NCI-H748 (cell line): ENCODE results near the gene EFEMP1.

ENCODE experiments used
- DNase-seq: peaks from one replicate; lab custom pipeline; 2025; ENCODE audit not compliant: unreplicated experiment; lab: John Stamatoyannopoulos, UW

Gene EFEMP1

GRCh38 chr2:55899881-55900280 lies 23.7 kb downstream of the EFEMP1 start:
- DNase-seq: no peak

GRCh38 chr2:55898386-55899040 lies 25.1 kb downstream of the EFEMP1 start:
- no peak for DNase-seq

GRCh38 chr2:55896633-55897032 lies 26.9 kb downstream of the EFEMP1 start:
- DNase-seq: no peak

- DNase-seq: no peak
Measured at GRCh38 chr2:55894720-55895119, 28.9 kb downstream of the EFEMP1 start.

- no peak for DNase-seq
Measured at GRCh38 chr2:55891671-55892094, 31.9 kb downstream of the EFEMP1 start.

GRCh38 chr2:55888936-55889335 lies 34.6 kb downstream of the EFEMP1 start:
- no peak for DNase-seq

DNA sequence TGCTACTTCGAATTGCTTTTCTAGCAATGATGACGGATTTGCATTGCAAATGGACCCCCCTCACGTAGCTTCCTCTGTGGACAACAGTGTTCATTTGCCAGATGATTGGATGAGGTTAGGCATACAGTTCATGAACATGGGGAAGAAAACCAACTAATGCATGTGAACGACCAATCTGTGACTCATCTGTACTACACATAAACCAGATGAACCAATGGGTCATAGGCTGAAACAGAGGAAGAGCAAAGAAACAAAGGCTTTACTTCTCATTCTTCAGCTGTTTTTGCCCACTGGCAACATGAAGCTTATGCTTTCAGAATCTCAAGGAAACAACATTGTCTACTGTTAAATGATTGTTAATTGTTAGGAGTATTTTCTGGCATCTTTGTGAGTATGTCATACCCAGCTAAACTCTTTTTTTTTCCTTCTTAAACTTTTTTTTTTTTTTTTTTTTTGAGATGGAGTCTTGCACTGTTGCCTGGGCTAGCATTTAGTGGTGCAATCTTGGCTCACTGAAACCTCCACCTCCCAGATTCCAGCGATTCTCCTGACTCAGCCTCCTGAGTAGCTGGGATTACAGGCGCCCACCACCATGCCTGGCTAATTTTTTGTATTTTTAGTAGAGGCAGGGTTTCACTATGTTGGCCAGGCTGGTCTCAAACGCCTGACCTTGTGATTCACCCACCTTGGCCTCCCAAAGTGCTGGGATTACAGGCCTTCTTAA lies 35.5 kb downstream of the EFEMP1 start:
- no peak for DNase-seq

- DNase-seq: no peak
Measured at GRCh38 chr2:55887351-55887750, 36.2 kb downstream of the EFEMP1 start.

DNA sequence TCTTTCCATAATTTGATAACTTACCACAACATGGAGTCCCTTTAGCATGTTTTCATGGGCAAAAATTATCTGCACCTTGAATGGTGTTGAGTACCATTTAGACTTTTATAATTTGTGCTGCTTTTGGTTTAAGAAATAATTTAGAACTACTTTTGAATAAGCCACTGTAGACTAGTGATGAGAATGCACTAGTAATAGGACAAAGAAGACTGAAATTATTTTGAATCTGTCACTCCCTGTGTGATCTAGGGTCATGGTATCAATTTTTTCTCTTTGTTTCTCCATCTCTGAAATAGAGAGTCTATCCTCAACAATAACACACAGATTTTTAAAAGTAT lies 37.7 kb downstream of the EFEMP1 start:
- DNase-seq: no peak

DNA sequence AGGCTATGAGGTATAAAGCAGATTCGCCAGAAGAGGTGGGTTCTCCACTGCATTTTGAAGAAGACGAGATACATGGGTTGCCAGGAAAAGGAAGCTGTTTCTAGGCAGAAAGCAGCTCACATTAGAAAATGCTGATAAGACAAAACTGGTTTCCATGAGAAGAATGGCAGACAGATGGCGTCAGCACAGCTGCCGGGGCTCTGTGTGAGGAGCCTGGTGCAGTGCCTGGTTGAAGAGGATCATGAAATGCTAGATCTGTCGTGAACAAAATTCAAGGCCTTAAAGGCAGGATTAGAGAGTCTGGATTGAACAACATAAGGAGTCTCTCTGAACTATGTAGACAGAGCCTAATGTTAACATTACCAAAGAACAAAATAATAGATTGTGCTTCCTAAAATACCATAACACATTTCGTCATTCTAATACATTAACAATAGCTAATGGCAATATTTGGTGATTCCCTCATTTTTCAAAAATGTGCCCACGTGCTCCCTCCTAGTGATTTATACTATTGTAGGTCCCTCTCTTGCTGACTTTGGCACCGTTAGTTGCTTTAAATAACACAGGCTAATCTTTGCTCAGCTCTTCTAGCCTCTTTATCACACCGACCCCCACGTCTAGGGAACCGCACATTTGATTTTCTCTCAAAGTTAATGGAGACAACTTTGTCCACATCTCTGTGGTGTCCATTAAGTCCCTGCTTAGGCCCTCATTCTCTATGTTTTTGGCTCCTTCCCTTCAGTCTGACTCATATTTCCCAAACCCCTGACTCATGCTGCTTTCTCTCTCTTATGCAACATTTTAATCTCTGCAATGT lies 38.2 kb downstream of the EFEMP1 start:
- DNase-seq: no peak

GRCh38 chr2:55883829-55884228 lies 39.8 kb downstream of the EFEMP1 start:
- no peak for DNase-seq

- DNase-seq: no peak
Measured at GRCh38 chr2:55883357-55883756, 40.2 kb downstream of the EFEMP1 start.

DNA sequence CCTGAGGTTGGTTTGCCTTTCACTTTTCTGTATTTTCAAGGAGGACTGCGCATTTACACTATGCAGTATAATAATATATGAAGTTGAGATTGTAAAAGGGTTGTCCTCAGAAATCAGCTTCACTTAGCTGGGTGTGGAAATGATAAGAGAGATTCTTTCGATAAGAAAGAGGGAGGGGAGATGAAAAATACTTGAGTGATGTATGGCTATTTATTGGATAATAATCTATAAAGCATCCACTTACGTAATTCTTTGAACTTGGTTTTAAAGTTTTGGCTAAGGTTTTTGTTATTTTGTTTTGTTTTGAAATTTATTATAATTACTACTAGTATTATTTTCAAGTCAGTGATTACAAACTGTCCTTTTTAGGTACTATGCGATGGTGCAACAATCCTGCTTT lies 40.6 kb downstream of the EFEMP1 start:
- no peak for DNase-seq

DNA sequence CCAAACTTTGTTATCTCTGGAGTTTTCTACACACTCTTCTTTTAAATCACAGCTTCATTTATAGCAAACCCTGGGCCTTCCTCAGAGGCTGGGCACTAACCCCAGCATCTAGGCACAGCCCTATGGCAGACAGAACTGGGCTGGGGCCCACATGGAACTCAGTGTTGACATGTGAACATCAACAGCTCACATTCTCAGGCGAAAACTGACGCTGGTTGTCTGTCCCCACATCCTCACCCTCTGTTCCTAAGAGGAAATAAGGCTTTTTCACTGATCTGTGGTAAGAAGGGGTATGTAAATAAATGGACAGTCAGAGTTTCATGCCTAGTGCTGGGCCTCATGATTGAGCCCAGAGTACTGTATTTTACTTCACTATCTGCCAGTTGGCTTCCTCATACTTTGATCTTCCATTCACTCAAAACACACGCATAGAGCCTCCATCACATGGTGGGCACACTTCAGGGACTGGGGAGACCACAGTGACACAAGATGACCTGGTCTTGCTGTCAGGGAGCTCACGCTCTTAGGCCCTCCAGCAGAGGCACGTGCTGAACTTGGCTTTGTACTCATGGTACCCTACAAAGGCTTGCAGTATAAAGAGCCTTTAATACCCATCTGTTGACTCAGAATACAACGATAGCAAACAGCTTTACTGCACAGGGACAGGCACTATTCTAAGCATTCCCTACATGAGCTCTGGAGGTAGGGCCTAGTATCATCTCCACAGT lies 43.0 kb downstream of the EFEMP1 start:
- no peak for DNase-seq

DNA sequence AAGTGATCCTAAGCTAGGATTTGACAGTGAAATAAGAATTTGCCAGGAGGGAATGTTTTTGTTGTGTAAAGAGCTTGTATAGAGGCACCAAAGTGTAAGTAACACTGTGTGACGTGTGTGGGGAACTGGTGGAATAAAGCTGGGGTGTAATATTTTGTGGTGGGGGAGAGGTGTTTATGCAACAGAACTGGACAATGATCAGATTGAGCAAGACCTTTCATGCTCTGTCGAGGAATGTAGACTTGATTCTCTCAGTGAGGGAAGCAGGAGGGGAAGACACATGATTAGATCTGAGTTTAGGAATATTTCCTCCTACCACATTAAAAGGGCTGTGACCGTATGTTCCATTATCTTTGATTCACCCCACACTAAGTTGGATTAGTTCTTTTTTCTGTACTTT lies 43.6 kb downstream of the EFEMP1 start:
- DNase-seq: no peak

- no peak for DNase-seq
Measured at GRCh38 chr2:55877087-55877436, 46.5 kb downstream of the EFEMP1 start.

DNA sequence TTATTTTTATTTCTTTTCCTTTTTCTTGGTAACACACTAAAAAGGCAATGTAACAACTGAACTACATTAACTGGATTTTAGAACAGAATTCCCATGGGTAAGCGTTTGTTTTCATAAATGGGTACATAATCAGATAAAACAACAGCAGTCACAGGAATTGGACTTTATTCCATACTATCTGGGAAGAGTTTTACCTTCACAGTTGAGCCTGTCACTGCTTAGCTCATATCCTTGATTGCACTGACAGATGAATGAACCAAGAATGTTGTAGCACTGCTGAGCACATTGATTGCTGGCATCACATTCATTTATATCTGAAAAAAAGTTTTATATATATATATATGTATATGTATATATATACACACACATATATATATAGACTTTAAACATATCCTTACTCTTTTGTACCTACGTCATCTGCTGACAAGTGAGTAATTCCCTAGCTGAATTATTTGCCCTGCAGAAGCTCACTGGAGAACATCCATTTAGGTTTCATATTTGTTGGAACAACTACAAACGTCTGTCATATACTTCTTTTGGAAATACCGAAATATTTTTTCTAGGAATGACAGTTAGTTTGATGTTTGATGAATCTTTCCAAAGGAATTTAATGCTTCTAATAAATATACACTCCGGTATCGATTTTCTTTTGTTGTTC lies 47.0 kb downstream of the EFEMP1 start:
- no peak for DNase-seq

DNA sequence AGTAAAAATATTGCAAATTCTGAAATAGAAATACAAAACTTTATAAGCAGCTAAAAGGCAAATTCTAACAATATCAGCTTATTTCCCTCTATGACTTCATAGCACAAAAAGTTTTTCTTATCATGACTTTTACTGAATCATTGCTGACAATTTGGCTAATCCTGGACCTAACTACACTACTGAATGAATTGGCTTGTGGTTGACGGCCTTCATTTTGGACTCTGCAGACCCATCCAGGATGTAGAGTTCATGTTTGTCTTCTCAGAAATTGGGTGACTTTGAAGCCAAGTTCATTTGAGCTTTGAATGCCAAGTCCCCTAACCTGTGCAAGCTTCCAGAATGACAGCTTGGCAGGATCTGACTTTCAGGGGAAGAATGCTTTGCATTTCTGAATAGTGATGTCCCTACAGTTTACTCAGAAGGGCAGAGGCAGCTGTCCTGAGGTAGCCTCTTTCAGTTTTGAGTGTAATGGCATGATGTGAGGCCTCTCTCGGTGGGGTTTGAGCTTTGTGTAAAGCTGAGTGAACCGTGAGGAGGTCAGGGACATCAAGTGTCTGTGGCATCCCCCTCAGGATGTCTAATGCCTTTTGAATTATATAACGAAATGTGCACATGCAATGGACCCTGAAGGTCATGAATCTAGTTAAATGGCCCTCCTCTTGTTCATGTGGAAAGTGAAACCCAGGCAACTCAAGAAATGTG lies 48.0 kb downstream of the EFEMP1 start:
- DNase-seq: no peak

DNA sequence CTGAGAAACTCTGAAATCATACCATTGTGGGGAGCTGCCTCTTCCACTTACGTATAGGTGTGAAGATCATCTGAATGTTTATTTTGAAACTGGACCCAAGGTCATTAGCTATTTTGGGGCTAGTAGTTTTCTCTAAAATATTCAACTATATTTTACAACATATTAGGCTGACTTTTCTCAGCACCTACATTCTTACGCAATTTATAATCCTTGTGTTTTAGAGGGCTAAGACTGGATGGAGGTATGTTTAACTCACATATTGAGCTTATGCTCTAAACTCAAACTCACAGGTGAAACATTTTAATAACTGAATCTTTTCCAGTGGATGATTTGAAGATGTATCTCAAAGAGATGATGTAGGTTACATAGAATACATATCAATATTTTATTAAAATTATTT lies 49.2 kb downstream of the EFEMP1 start:
- DNase-seq: no peak

DNA sequence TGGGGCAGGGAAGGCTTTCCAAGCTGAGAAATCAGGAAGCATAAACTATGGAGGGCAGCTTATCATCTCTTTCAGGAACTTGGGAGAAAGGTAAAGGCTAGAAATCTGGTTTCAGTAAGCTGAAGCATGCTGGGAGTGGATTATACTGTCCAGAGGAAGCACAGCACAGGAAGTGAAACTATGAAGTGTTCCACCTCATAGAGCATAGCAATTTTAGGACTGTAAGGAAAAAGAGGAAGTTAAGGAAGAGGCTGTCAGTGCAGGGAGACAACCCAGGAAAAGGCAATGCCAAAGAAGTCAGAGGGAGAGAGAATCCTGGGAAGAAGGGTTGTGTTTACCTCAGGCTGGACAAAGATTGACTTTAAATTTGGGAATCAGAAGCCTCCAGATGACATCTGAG lies 51.9 kb downstream of the EFEMP1 start:
- DNase-seq: no peak
